Keratinocyte (primary cell): ENCODE data around the gene TM9SF1.

Experiments
- CTCF ChIP-seq, 3 experiments: IDR thresholded peaks in 1 of 3; conservative IDR thresholded peaks in 1 of 3; optimal IDR thresholded peaks in 1 of 3; 2 replicates in 2 of 3; 3 replicates in 1 of 3; pipeline versions ENCODE3 to v1.5.1; 2011; ENCODE audit warnings: low read length in 3 of 3, mild to moderate bottlenecking in 3 of 3, moderate library complexity in 2 of 3, control low read depth in 1 of 3, inconsistent platforms in 1 of 3; ENCODE audit not compliant: insufficient read depth in 2 of 3; ENCODE audit errors: extremely low read depth in 1 of 3
- EZH2 ChIP-seq: IDR thresholded peaks from one replicate; pipeline ENCODE4 v1.6.1; 2012; ENCODE audit warnings: inconsistent platforms, mild to moderate bottlenecking, low read length, moderate library complexity

GRCh38 chr14:24204163-24205146 is 9.2 kb upstream of the TM9SF1 start:
- no peak for TF ChIP-seq EZH2
- TF ChIP-seq CTCF (optimal IDR thresholded peaks at IDR 0.05 in 1 of 3, IDR thresholded peaks at IDR 0.05 in 1 of 3, conservative IDR thresholded peaks at IDR 0.05 in 1 of 3; ENCODE audit: extremely low read depth in 1 of 3, insufficient read depth in 2 of 3, low read length in 3 of 3), result no peak
